Neural crest cell (in vitro differentiated cells): ENCODE measurements around the gene EGFR. TPM values are rescaled to one million over a fixed set of nuclear protein-coding genes. Genes with fewer than 3 reads are reported as not detected.

Source experiments
- DNase-seq: peaks from one replicate; pipeline ENCODE4 v3.0.0; 2021; ENCODE audit warnings: low read depth, mixed read lengths, low spot score
- H3K27ac Mint-ChIP-seq: one replicate; pipeline ENCODE4 v1.8.0; 2021; ENCODE audit warnings: mild to moderate bottlenecking, mixed read lengths; ENCODE audit not compliant: unreplicated experiment
- H3K27me3 Mint-ChIP-seq: 2 replicates; pipeline ENCODE4 v1.8.0; 2021; ENCODE audit warnings: low read depth, mild to moderate bottlenecking, mixed read lengths
- H3K36me3 Mint-ChIP-seq: 2 replicates; pipeline ENCODE4 v1.8.0; 2021; ENCODE audit warnings: low read depth, mild to moderate bottlenecking, mixed read lengths
- H3K4me1 Mint-ChIP-seq: 2 replicates; pipeline ENCODE4 v1.8.0; 2021; ENCODE audit warnings: mixed read lengths
- H3K4me3 Mint-ChIP-seq: one replicate; pipeline ENCODE4 v1.8.0; 2021; ENCODE audit warnings: mild to moderate bottlenecking, mixed read lengths
- H3K9me3 Mint-ChIP-seq: 2 replicates; pipeline ENCODE4 v1.8.0; 2021; ENCODE audit warnings: mixed read lengths
- CTCF ChIP-seq: fragments of 200-600 bp; sonication (generic); conservative IDR thresholded peaks from 2 replicates; pipeline ENCODE4 v1.5.0; 2021; ENCODE audit warnings: antibody characterized with exemption, mild to moderate bottlenecking
- total RNA-seq: library from RNA; stranded (reverse); gene quantifications from 2 replicates; pipeline ENCODE4 v1.2.1, GENCODE V29; 2021

EGFR gene
- total RNA-seq, 1 donor from 2014 or later = 2.3 TPM

- no peak for TF ChIP-seq CTCF
- DNase-seq = no peak
- Mint-ChIP-seq H3K27me3 (peaks cover 27% of the 10 kb centered on the region), H3K4me1 (peaks cover 48% of the 10 kb centered on the region), H3K9me3 (no peaks in the 10 kb centered on the region), H3K27ac (peak overlapping the region; percentile 46), H3K4me3 (no peak overlapping the region), H3K36me3 (no peaks in the 10 kb centered on the region)
These were observed 111.0 kb downstream of the EGFR start for GRCh38 chr7:55129541-55130394.

- Mint-ChIP-seq H3K27ac (peak overlapping the region; percentile 46), H3K4me1 (peaks cover 48% of the 10 kb centered on the region), H3K36me3 (no peaks in the 10 kb centered on the region), H3K4me3 (peak overlapping the region; percentile 58), H3K9me3 (no peaks in the 10 kb centered on the region), H3K27me3 (peaks cover 27% of the 10 kb centered on the region)
- no peak for TF ChIP-seq CTCF
- DNase-seq = peak; percentile 46
These were observed 111.8 kb downstream of the EGFR start for GRCh38 chr7:55130395-55131141.

GRCh38 chr7:55131142-55131929, 112.5 kb downstream of the EGFR start:
- peaks cover 48% of the 10 kb centered on the region for H3K4me1 Mint-ChIP-seq
- H3K27me3 Mint-ChIP-seq = peaks cover 27% of the 10 kb centered on the region
- no peak for TF ChIP-seq CTCF
- H3K36me3 Mint-ChIP-seq = no peaks in the 10 kb centered on the region
- H3K4me3 Mint-ChIP-seq = peak overlapping the region; percentile 58
- no peaks in the 10 kb centered on the region for H3K9me3 Mint-ChIP-seq
- H3K27ac Mint-ChIP-seq = no peak overlapping the region
- DNase-seq = peak; percentile 52

- no peak for TF ChIP-seq CTCF
- Mint-ChIP-seq H3K36me3 (no peaks in the 10 kb centered on the region), H3K27me3 (peaks cover 27% of the 10 kb centered on the region), H3K27ac (no peak overlapping the region), H3K4me3 (no peak overlapping the region), H3K4me1 (peaks cover 48% of the 10 kb centered on the region), H3K9me3 (no peaks in the 10 kb centered on the region)
- no peak for DNase-seq
These were observed 113.7 kb downstream of the EGFR start for GRCh38 chr7:55132550-55132889.

- TF ChIP-seq CTCF = no peak
- no peak overlapping the region for H3K4me3 Mint-ChIP-seq
- peaks cover 25% of the 10 kb centered on the region for H3K27me3 Mint-ChIP-seq
- peaks cover 48% of the 10 kb centered on the region for H3K4me1 Mint-ChIP-seq
- no peaks in the 10 kb centered on the region for H3K9me3 Mint-ChIP-seq
- no peak for DNase-seq
- no peaks in the 10 kb centered on the region for H3K36me3 Mint-ChIP-seq
- H3K27ac Mint-ChIP-seq = no peak overlapping the region
These were observed 114.2 kb downstream of the EGFR start for GRCh38 chr7:55132890-55133551.
